ENCODE results near the gene SH3RF1.

Gene SH3RF1

DNA sequence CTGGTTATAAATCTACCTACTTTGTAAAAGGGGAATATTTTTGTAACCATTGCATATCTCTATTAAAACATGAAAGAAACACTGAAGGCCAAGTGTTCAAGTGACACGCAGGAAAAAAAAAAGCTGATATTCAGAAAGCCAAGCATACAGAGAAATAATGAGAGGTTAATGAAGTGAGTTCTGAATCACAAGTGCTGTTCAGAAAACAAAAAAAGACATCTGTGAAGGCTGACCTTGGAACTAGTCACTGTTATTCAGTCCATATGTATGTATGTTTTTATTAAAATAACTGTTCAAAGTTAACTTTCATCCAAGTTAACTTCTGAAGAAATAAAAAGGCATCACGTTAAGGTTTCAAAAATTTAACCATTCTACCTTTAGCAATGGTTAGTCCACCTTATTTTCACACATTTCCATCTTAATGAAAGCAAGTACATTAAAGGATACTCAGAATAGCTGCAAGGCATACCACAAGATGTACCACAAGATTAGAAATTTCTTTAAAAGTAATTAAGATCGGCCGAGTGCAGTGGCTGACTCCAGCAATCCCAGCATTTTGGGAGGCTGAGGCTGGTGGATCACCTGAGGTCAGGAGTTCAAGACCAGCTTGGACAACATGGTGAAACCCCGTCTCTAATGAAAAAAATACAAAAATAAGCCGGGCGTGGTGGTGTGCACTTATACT is 31.4 kb downstream of the SH3RF1 start:
- no peaks in the 10 kb centered on the region for H3K9me3 Mint-ChIP-seq
- H3K27me3 Mint-ChIP-seq, result peaks cover 36 to 40% of the 10 kb centered on the region in 2 donors
- ATAC-seq (replicated peaks) (no peak), DNase-seq (no peak)
- no peak overlapping the region for H3K4me3 Mint-ChIP-seq
- H3K36me3 Mint-ChIP-seq (ENCODE audit: insufficient read depth), result no peaks in the 10 kb centered on the region
- H3K27ac Mint-ChIP-seq, result no peak overlapping the region
- H3K4me1 Mint-ChIP-seq (ENCODE audit: low read depth in 2 of 2), result no peaks in the 10 kb centered on the region

DNA sequence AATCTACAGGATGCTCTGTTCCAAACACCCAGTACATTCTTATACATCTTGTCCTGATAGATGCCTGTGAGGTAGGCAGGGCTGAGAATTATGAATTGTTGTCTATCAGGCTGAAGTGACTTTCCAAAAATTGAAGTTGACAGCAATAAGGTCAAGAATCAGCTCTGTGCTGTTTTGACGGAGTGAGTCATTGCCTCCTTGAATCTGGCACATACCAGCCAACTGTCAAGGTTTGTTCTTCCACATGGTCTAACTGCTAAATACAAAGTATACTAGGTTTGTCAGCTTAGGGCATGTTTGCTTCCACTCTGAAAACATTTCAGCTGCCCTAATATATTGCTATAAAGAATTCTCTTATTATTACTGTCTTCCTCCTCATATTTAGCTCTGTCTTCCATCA is 32.3 kb downstream of the SH3RF1 start:
- no peak for DNase-seq
- peaks cover 34 to 45% of the 10 kb centered on the region in 2 donors for H3K27me3 Mint-ChIP-seq

DNA sequence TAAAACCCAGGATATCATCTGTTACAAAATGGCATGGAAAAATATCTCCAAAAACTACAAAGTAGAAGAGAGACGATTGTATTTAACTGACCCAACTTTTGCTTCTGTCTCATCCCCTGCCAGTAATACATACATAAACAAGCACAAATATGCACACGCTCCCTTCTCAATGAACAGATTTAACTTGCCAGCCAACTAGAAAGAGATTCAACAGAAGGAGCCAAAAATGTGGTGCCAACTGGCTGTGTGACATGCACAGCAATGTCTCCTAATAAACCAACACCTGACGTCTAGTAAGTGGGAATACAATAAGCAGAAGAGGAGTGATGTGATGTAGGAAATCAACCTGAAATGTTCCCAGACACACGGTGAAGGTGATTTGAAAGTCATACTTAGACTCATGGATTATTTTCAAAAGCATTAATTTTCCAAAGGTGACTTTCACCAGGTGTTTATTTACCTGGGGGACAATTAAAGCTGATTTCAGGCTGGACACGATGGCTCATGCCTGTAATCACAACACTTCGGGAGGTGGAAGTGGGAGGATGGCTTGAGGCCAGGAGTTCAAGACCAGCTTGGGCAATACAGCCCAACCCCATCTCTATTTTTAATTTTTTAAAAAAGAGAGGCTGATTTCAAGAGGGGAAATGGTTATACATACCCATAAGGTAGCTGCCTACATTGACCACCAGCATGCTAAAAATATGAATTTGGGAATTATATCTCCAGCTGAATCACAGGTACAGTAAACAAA is 33.7 kb downstream of the SH3RF1 start:
- Mint-ChIP-seq H3K4me1 (ENCODE audit: low read depth in 2 of 2) (no peaks in the 10 kb centered on the region), H3K4me3 (no peak overlapping the region), H3K27me3 (peaks cover 24 to 38% of the 10 kb centered on the region in 2 donors), H3K36me3 (ENCODE audit: insufficient read depth) (no peaks in the 10 kb centered on the region), H3K27ac (no peak overlapping the region), H3K9me3 (no peaks in the 10 kb centered on the region)
- DNase-seq (no peak), ATAC-seq (replicated peaks) (no peak)

More for the DNA sequence above, 32.3 kb downstream of the SH3RF1 start:
- H3K36me3 Mint-ChIP-seq (ENCODE audit: insufficient read depth), result no peaks in the 10 kb centered on the region
- ATAC-seq (replicated peaks), result no peak
- no peaks in the 10 kb centered on the region for H3K9me3 Mint-ChIP-seq
- no peak overlapping the region for H3K27ac Mint-ChIP-seq
- H3K4me3 Mint-ChIP-seq, result no peak overlapping the region
- H3K4me1 Mint-ChIP-seq (ENCODE audit: low read depth in 2 of 2), result no peaks in the 10 kb centered on the region

DNA sequence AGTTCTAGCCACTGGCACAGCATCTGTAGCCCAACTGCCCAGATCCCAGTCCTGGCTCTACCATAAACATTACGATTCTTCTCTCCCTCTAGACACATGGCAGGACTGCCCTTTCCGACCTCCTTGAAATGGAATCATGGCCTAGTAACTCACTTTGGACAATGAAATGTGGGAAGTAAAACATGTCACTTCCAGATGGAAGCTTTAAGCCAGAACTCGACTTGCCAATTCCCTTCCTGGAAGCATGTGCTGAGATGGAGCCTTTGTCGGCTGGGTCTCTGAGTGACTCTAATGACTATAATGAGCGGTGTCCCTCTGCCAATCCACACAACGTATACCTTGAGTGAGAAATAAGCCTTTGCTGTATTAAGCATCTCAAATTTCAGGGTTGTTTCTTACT is 34.7 kb downstream of the SH3RF1 start:
- ATAC-seq (replicated peaks) (no peak), DNase-seq (no peak)
- Mint-ChIP-seq H3K36me3 (ENCODE audit: insufficient read depth) (no peaks in the 10 kb centered on the region), H3K9me3 (no peaks in the 10 kb centered on the region), H3K4me1 (ENCODE audit: low read depth in 2 of 2) (no peaks in the 10 kb centered on the region), H3K4me3 (no peak overlapping the region), H3K27me3 (peaks cover 24 to 43% of the 10 kb centered on the region in 2 donors), H3K27ac (no peak overlapping the region)

DNA sequence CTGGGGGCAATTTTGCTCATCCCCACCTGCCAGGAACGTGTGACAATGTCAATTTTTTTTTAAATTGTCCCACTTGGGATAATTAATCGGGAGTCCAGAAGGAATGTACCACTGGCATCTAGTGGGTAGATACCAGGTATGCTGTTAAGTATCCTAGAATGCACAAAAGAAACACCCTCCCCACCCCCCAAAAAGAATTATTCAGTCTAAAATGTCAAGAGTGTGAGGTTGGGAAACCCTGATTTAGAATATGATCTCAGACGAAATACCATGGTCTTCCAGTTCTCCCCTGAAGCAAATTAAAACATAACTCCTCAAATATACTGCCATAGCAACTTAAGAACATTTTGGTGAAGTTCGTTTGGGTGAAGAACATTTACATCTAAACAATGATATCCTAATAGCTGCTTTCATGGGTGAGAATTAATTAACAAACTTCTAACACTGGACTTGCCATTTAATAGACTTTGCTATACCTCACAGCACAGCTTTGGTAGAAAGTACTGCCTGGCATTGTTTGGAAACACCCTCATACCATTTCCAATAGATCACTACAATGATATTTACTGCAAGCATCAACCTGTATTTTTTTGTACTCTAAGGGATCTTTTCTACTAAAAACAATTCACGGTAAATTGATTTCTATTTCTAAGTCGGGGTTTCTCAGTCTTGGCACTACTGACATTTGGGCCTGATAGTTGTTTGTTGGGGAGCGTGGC is 36.5 kb downstream of the SH3RF1 start:
- ATAC-seq (replicated peaks) (no peak), DNase-seq (no peak)
- Mint-ChIP-seq H3K9me3 (no peaks in the 10 kb centered on the region), H3K4me1 (ENCODE audit: low read depth in 2 of 2) (no peaks in the 10 kb centered on the region), H3K27ac (no peak overlapping the region), H3K27me3 (peaks cover 22 to 43% of the 10 kb centered on the region in 2 donors), H3K36me3 (ENCODE audit: insufficient read depth) (no peaks in the 10 kb centered on the region), H3K4me3 (no peak overlapping the region)

DNA sequence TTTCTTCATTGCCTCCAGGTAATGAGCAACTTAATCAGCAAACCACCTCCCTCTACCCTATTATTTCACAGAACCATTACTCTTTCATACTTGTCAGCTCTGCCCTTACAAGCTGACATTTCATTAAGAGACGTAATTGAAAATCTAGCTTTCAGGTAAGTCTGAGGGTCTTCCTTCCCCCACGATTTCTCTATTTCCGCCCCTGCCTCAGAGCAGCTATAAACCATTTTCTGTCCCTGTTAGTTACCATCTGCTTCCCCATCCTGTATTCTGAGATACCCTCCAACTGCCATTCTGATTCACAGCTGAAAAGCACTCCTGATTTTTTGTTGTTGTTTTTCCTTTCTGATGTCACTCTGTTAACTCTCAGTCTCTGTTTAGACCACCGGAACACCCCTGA is 37.1 kb downstream of the SH3RF1 start:
- H3K27me3 Mint-ChIP-seq, result peaks cover 18 to 37% of the 10 kb centered on the region in 2 donors
- no peak overlapping the region for H3K4me3 Mint-ChIP-seq
- H3K27ac Mint-ChIP-seq, result no peak overlapping the region
- ATAC-seq (replicated peaks) (no peak), DNase-seq (no peak)
- no peaks in the 10 kb centered on the region for H3K4me1 Mint-ChIP-seq (ENCODE audit: low read depth in 2 of 2)
- H3K36me3 Mint-ChIP-seq (ENCODE audit: insufficient read depth), result no peaks in the 10 kb centered on the region
- no peaks in the 10 kb centered on the region for H3K9me3 Mint-ChIP-seq

DNA sequence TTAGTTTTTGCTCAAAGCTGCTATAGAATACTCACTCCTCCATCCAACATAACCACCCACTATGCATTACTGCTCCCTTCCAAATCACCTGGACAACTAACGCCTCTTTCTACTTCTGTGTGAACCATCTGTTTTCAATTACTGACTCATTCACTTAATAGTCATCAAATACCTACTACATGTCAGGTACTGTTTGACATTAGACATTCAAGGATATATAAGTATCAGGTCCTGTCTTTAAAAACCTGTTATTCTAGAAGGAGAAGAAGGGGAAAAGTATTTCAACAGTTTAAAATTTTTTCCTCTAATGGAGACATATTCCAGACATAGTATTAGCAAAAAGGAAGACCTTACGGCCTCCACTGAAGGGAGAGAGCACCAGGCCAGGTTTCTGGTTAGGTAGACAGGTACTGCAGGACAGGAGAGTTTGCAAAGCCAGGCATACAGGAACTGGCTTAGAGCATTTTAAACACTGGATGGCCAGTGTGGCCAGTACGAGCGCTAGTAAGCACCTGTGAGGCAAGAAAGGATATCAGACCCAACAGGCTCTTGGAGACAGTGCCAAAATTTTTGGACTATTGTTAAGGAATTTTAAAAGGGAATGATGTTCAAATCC is 39.0 kb downstream of the SH3RF1 start:
- Mint-ChIP-seq H3K36me3 (ENCODE audit: insufficient read depth) (no peaks in the 10 kb centered on the region), H3K9me3 (no peaks in the 10 kb centered on the region), H3K27me3 (peaks cover 13 to 27% of the 10 kb centered on the region in 2 donors), H3K4me3 (no peak overlapping the region), H3K27ac (no peak overlapping the region), H3K4me1 (ENCODE audit: low read depth in 2 of 2) (no peaks in the 10 kb centered on the region)
- DNase-seq, result no peak
- no peak for ATAC-seq (replicated peaks)

DNA sequence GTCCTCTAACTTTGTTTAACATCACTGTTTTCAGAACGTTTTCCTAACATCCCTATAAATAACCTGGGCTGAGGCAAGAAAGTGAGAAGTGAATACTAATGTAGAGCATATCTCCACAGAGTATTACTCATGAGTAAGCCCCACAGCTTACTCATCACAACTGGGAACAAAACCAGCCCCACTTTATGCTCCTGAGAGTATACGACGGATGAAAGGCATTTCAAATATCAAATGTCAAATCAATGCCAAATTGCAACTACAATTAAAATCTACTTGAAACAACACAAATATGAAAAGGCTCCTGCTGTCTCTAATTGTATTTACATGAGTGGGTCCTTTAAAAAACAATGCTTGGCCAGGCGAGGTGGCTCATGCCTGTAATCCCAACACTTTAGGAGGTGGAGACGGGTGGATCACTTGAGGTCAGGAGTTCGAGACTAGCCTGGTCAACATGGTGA is 41.2 kb downstream of the SH3RF1 start:
- Mint-ChIP-seq H3K4me1 (ENCODE audit: low read depth in 2 of 2) (no peaks in the 10 kb centered on the region), H3K36me3 (ENCODE audit: insufficient read depth) (no peaks in the 10 kb centered on the region), H3K9me3 (no peaks in the 10 kb centered on the region), H3K27ac (no peak overlapping the region), H3K27me3 (peaks cover 0 to 17% of the 10 kb centered on the region in 2 donors), H3K4me3 (no peak overlapping the region)
- ATAC-seq (replicated peaks) (no peak), DNase-seq (no peak)

DNA sequence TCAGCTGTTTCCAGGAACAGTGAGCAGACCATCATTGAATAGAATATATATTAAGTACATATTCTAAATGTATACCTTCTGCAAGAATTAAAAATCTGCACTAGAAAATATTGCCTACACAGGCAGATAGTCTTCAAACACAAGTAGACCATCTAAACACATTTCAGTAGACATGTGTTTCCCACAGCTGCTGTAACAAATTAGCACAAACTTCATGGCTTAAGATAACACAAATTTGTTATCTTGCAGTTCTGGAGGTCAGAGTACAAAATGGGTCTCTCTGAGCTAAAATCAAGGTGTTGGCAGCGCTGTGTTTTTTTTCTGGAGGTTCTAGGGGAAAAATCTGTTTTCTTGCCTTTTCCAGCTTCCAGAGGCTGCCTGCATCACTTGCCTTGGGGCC is 42.7 kb downstream of the SH3RF1 start:
- Mint-ChIP-seq H3K4me3 (no peak overlapping the region), H3K27me3 (peaks cover 0 to 6% of the 10 kb centered on the region in 2 donors), H3K36me3 (ENCODE audit: insufficient read depth) (no peaks in the 10 kb centered on the region), H3K9me3 (no peaks in the 10 kb centered on the region), H3K27ac (no peak overlapping the region), H3K4me1 (ENCODE audit: low read depth in 2 of 2) (no peaks in the 10 kb centered on the region)
- ATAC-seq (replicated peaks), result no peak
- DNase-seq, result no peak

DNA sequence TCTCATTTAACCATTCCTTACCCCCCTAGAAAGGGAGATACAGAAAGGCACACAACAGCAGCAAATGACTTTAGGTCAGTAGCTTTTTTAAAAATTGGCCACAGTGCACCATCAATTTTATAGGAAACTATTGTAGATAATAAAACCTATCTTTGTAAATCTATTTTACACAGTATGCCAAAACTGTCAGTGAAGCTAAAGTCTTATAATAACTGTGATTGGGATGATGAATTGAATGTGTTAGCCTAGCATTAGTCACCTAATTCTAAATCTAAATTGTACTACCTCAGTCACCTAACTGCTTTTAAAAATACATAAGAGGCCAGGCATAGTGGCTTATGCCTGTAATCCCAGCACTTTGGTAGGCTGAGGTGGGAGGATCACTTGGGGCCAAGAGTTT is 44.2 kb downstream of the SH3RF1 start:
- no peaks in the 10 kb centered on the region for H3K9me3 Mint-ChIP-seq
- ATAC-seq (replicated peaks) (no peak), DNase-seq (no peak)
- no peak overlapping the region for H3K27ac Mint-ChIP-seq
- H3K4me3 Mint-ChIP-seq, result no peak overlapping the region
- H3K4me1 Mint-ChIP-seq (ENCODE audit: low read depth in 2 of 2), result no peaks in the 10 kb centered on the region
- peaks cover 0 to under 1% of the 10 kb centered on the region in 2 donors for H3K27me3 Mint-ChIP-seq
- H3K36me3 Mint-ChIP-seq (ENCODE audit: insufficient read depth), result no peaks in the 10 kb centered on the region

DNA sequence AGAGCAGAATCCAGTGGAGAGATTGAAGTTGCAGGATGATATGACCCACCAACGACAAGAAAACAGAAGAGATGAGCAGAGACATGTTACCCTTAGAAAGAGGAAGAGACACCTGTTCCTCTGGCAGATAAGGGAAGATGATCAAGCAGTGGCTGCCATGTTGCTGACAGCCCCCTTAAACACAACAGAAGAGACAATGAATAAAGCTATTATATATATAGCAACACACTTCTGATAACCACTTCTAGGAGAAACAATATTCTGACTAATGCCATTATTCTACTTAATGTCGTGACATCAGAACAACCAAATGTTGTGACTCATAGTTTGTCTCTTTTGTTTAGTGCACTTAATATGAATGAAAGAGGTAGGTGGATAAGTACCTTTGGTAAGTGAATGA is 44.9 kb downstream of the SH3RF1 start:
- Mint-ChIP-seq H3K36me3 (ENCODE audit: insufficient read depth) (no peaks in the 10 kb centered on the region), H3K4me3 (no peak overlapping the region), H3K27ac (no peak overlapping the region), H3K9me3 (no peaks in the 10 kb centered on the region), H3K4me1 (ENCODE audit: low read depth in 2 of 2) (no peaks in the 10 kb centered on the region), H3K27me3 (no peaks in the 10 kb centered on the region)
- ATAC-seq (replicated peaks) (no peak), DNase-seq (no peak)

DNA sequence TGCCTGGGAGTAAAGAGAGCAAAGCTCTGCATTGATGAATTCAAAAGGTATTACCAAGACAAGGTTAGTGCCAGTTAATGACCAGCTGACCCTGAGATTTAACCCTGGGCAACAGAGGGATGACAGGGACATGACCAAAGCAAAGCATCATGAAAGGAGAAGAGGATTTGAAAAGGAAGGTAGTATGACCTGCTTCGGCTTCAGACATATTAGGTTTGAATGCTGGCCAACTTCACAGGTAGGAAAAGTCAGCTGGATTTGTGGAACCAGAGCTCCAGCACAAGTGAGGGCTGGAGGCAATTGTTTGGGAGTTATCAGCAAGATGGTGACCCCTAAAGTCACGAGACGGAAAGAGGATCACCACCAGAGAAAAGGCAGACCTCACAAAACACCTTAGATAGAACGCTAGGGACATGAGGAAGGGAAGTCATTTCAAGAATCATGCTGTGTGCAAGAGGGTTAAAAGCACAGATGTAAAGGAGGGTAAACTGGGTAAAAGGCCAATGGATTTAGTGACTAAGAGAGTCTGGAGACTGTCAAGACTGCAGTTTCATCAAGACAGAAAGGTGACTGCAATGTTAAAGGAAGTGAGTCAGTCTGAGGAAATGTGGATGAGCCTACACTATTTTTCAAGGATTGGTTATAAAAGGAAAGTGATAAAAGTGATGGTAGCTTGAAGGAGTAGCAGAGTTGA is 45.6 kb downstream of the SH3RF1 start:
- DNase-seq, result no peak
- ATAC-seq (replicated peaks), result no peak
- Mint-ChIP-seq H3K4me3 (no peak overlapping the region), H3K27me3 (no peaks in the 10 kb centered on the region), H3K9me3 (no peaks in the 10 kb centered on the region), H3K36me3 (ENCODE audit: insufficient read depth) (no peaks in the 10 kb centered on the region), H3K27ac (no peak overlapping the region), H3K4me1 (ENCODE audit: low read depth in 2 of 2) (no peaks in the 10 kb centered on the region)

DNA sequence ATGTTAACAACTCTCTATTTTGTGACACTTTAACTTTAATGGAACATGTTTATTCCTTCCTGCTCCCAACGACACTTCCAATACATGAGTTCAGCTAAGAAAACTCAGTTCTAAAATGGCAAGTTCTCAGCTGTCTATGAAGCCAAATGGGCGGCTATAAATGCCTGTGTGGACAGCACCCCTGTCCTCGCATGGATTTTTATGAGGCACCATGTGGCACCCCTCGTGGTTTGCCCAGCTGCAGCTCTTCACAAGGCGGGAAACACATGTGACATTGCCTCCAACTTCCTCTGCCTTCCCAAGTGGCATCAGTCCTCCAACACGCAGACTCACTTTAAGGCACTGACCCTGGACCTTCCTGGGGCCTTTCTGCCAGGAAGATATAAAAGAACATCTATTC is 48.0 kb downstream of the SH3RF1 start:
- Mint-ChIP-seq H3K4me3 (no peak overlapping the region), H3K9me3 (no peaks in the 10 kb centered on the region), H3K4me1 (ENCODE audit: low read depth in 2 of 2) (no peaks in the 10 kb centered on the region), H3K36me3 (ENCODE audit: insufficient read depth) (no peaks in the 10 kb centered on the region), H3K27ac (no peak overlapping the region), H3K27me3 (no peaks in the 10 kb centered on the region)
- ATAC-seq (replicated peaks) (no peak), DNase-seq (no peak)
